ENCODE data around the gene EZH2.

GRCh38 chr7:148925836-148926235, 41.7 kb upstream of the EZH2 start:
- TF ChIP-seq CTCF (IDR thresholded peaks at IDR 0.05; ENCODE audit: low read depth, low read length, missing input control) (no peak), YY1 (IDR thresholded peaks at IDR 0.05) (no peak), SP1 (IDR thresholded peaks at IDR 0.05) (no peak), RAD21 (IDR thresholded peaks at IDR 0.05) (no peak), REST (IDR thresholded peaks at IDR 0.05) (no peak), MAX (IDR thresholded peaks at IDR 0.05) (no peak), JUND (IDR thresholded peaks at IDR 0.05) (no peak), GABPA (IDR thresholded peaks at IDR 0.05 in 1 of 2, conservative IDR thresholded peaks at IDR 0.05 in 1 of 2) (no peak), EGR1 (IDR thresholded peaks at IDR 0.05; ENCODE audit: low read depth in 2 of 2) (no peak), TAF1 (conservative IDR thresholded peaks at IDR 0.05) (no peak), RXRA (IDR thresholded peaks at IDR 0.05) (no peak), FOXA1 (IDR thresholded peaks at IDR 0.05) (no peak), ATF3 (IDR thresholded peaks at IDR 0.05) (no peak)

Data from liver (tissue), 3 donors.